ENCODE results near the gene TFF2.

The TFF2 gene

GRCh38 chr21:42300956-42301355, 49.8 kb downstream of the TFF2 start:
- TF ChIP-seq CTCF (conservative IDR thresholded peaks at IDR 0.05; ENCODE audit: low read depth, low read length), result no peak
- no peak for DNase-seq (ENCODE audit: low read depth)
- no peak overlapping the region for H3K4me3 ChIP-seq (ENCODE audit: low read length)

- H3K4me3 ChIP-seq (ENCODE audit: low read length), result no peak overlapping the region
- no peak for TF ChIP-seq CTCF (conservative IDR thresholded peaks at IDR 0.05; ENCODE audit: low read depth, low read length)
- DNase-seq (ENCODE audit: low read depth), result no peak
These were observed 50.7 kb downstream of the TFF2 start for GRCh38 chr21:42300045-42300583.

GRCh38 chr21:42299324-42300044, 51.3 kb downstream of the TFF2 start:
- DNase-seq (ENCODE audit: low read depth), result no peak
- no peak overlapping the region for H3K4me3 ChIP-seq (ENCODE audit: low read length)
- TF ChIP-seq CTCF (conservative IDR thresholded peaks at IDR 0.05; ENCODE audit: low read depth, low read length), result no peak

- DNase-seq (ENCODE audit: low read depth), result no peak
- H3K4me3 ChIP-seq (ENCODE audit: low read length), result no peak overlapping the region
- no peak for TF ChIP-seq CTCF (conservative IDR thresholded peaks at IDR 0.05; ENCODE audit: low read depth, low read length)
These were observed 52.1 kb downstream of the TFF2 start for GRCh38 chr21:42298657-42299056.

- no peak for DNase-seq (ENCODE audit: low read depth)
- no peak overlapping the region for H3K4me3 ChIP-seq (ENCODE audit: low read length)
- no peak for TF ChIP-seq CTCF (conservative IDR thresholded peaks at IDR 0.05; ENCODE audit: low read depth, low read length)
These were observed 52.6 kb downstream of the TFF2 start for GRCh38 chr21:42298237-42298636.

GRCh38 chr21:42297377-42297776, 53.4 kb downstream of the TFF2 start:
- no peak for DNase-seq (ENCODE audit: low read depth)
- H3K4me3 ChIP-seq (ENCODE audit: low read length), result no peak overlapping the region
- TF ChIP-seq CTCF (conservative IDR thresholded peaks at IDR 0.05; ENCODE audit: low read depth, low read length), result no peak

- no peak for DNase-seq (ENCODE audit: low read depth)
- TF ChIP-seq CTCF (conservative IDR thresholded peaks at IDR 0.05; ENCODE audit: low read depth, low read length), result no peak
- no peak overlapping the region for H3K4me3 ChIP-seq (ENCODE audit: low read length)
These were observed 54.3 kb downstream of the TFF2 start for GRCh38 chr21:42296501-42296900.

All from retinal pigment epithelial cell (primary cell).